Smooth muscle cell (in vitro differentiated cells): ENCODE data around the gene BDNF. TPM values are rescaled to one million over a fixed set of nuclear protein-coding genes. Genes with fewer than 3 reads are reported as not detected.

Experiments used
- DNase-seq: peaks from one replicate; lab custom pipeline; 2025; ENCODE audit not compliant: unreplicated experiment; lab: John Stamatoyannopoulos, UW
- H2AFZ ChIP-seq: fragments of 200-600 bp; sonication (generic); 2 replicates; pipeline ENCODE4 v1.6.0; 2016; ENCODE audit warnings: antibody characterized with exemption, low read depth, mild to moderate bottlenecking
- H3F3A ChIP-seq: fragments of 200-600 bp; sonication (generic); 2 replicates; pipeline ENCODE4 v1.6.0; 2017; ENCODE audit warnings: antibody characterized with exemption, low read depth
- H3K27ac ChIP-seq: fragments of 200-600 bp; sonication (generic); 2 replicates; pipeline ENCODE4 v1.5.1; 2016; ENCODE audit warnings: low read depth, mild to moderate bottlenecking
- H3K27me3 ChIP-seq: fragments of 200-600 bp; sonication (generic); 2 replicates; pipeline ENCODE4 v1.6.1; 2016; ENCODE audit warnings: low read depth, mild to moderate bottlenecking
- H3K36me3 ChIP-seq: fragments of 200-600 bp; sonication (generic); 2 replicates; pipeline ENCODE4 v1.5.1; 2016; ENCODE audit warnings: low read depth
- H3K4me1 ChIP-seq: fragments of 200-600 bp; sonication (generic); 2 replicates; pipeline ENCODE4 v1.5.1; 2016; ENCODE audit warnings: low read depth
- H3K4me2 ChIP-seq: fragments of 200-600 bp; sonication (generic); 2 replicates; pipeline ENCODE4 v1.6.0; 2016; ENCODE audit warnings: mild to moderate bottlenecking
- H3K4me3 ChIP-seq: fragments of 200-600 bp; sonication (generic); 2 replicates; pipeline ENCODE4 v1.5.1; 2016; ENCODE audit warnings: mild to moderate bottlenecking
- H3K79me2 ChIP-seq: fragments of 200-600 bp; sonication (generic); 2 replicates; pipeline ENCODE4 v1.6.0; 2016; ENCODE audit warnings: low read depth, mild to moderate bottlenecking
- H3K9ac ChIP-seq: fragments of 200-600 bp; sonication (generic); 2 replicates; pipeline ENCODE4 v1.6.0; 2016; ENCODE audit warnings: low read depth
- H3K9me3 ChIP-seq: fragments of 200-600 bp; sonication (generic); replicated peaks from 2 replicates; pipeline ENCODE4 v1.5.1; 2016; ENCODE audit warnings: low read depth
- H4K20me1 ChIP-seq: fragments of 200-600 bp; sonication (generic); 2 replicates; pipeline ENCODE4 v1.6.0; 2016; ENCODE audit warnings: low read depth
- CTCF ChIP-seq: fragments of 200-600 bp; sonication (generic); IDR thresholded peaks from 2 replicates; pipeline ENCODE4 v1.5.1; 2017; ENCODE audit warnings: borderline replicate concordance, mild to moderate bottlenecking, antibody characterized with exemption; ENCODE audit not compliant: insufficient read depth, poor library complexity, severe bottlenecking
- polyA plus RNA-seq: library from polyadenylated mRNA; unstranded; fragments of >200 nt; fragmentation: Nextera tagmentation; extraction: Ambion mirVana; gene quantifications from 2 replicates; pipeline ENCODE4 v1.2.1, GENCODE V29; 2016
- total RNA-seq: library from RNA; depleted of rRNA; stranded (reverse); fragments of >200 nt; gene quantifications from 2 replicates; pipeline ENCODE4 v1.2.3, GENCODE V29; 2014

Gene BDNF
- total and polyA plus RNA-seq, 2 experiments from 2014 or later: 5.6 to 8.2 TPM

DNA sequence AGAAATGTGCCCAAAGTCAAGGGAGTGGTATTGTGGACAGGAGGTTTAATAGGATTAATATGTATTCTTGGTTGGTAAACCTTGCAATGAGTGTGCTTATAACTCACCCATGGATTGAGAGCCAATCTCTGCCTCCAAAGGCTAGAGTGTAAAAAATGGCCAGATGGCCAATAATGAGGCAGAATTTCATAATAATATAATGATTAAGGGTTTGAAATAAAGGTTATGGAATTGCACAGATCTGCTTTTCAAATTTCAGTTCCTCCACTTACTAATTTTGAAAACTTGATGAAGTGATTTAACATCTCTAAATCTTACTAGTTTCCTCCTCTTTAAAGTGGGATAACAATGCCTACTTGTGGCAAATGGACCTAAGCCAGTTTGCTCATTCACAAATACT lies 94.8 kb downstream of the BDNF start:
- DNase-seq: no peak
- Histone ChIP-seq H3K36me3 (no peaks in the 10 kb centered on the region), H3K9me3 (no peaks in the 10 kb centered on the region), H3K4me3 (no peak overlapping the region), H3K27ac (no peak overlapping the region), H3K27me3 (no peaks in the 10 kb centered on the region), H3K79me2 (no peaks in the 10 kb centered on the region), H3K9ac (no peak overlapping the region), H2AFZ (no peak overlapping the region), H3F3A (no peaks in the 10 kb centered on the region), H3K4me2 (no peak overlapping the region), H3K4me1 (no peaks in the 10 kb centered on the region), H4K20me1 (no peaks in the 10 kb centered on the region)
- no peak for TF ChIP-seq CTCF

Other genes starting within 250 kb of the BDNF start
- 92.2 and 96.5 TPM in 2 replicates for gene LGR4, start 227.7 kb downstream of the BDNF start, total RNA-seq
- gene LGR4, start 227.7 kb downstream of the BDNF start, polyA plus RNA-seq: 21.4 and 35.9 TPM in 2 replicates
- 30.8 and 45.1 TPM in 2 replicates for gene LIN7C, start 193.7 kb downstream of the BDNF start, total RNA-seq
- gene LIN7C, start 193.7 kb downstream of the BDNF start, polyA plus RNA-seq: 11.3 and 12.1 TPM in 2 replicates